GM12878 (cell line): Measurements from ENCODE around the gene IL17RE. TPM values are rescaled to one million over a fixed set of nuclear protein-coding genes. Genes with fewer than 3 reads are reported as not detected.

ENCODE experiments used
- ASH2L ChIP-seq: fragments of 300-600, 200-600 bp; sonication (generic); IDR thresholded peaks from 2 replicates; pipeline ENCODE4 v1.6.1; 2017; ENCODE audit warnings: low read depth, mild to moderate bottlenecking, borderline replicate concordance
- BACH1 ChIP-seq: fragments of 450-650 bp; IDR thresholded peaks from 2 replicates; pipeline ENCODE4 v1.6.1; 2017; ENCODE audit warnings: mild to moderate bottlenecking, borderline replicate concordance
- BCL11A ChIP-seq: IDR thresholded peaks from 2 replicates; pipeline ENCODE4 v1.6.1; 2011; ENCODE audit warnings: low read depth, low read length
- CEBPB ChIP-seq, 2 experiments: fragments of 150-350 bp in 1 of 2; IDR thresholded peaks; 2 replicates each; pipeline ENCODE4 v1.6.1; 2012 to 2014; ENCODE audit warnings: low read depth in 2 of 2, low read length in 2 of 2, borderline replicate concordance in 1 of 2, inconsistent platforms in 1 of 2
- CREM ChIP-seq: IDR thresholded peaks from 2 replicates; pipeline ENCODE4 v1.6.1; 2014; ENCODE audit warnings: antibody characterized with exemption, low read depth
- DPF2 ChIP-seq: fragments of 450-650 bp; IDR thresholded peaks from 2 replicates; pipeline ENCODE4 v1.6.1; 2017; ENCODE audit warnings: mild to moderate bottlenecking
- GATAD2B ChIP-seq: fragments of 450-650 bp; conservative IDR thresholded peaks from 2 replicates; pipeline ENCODE4 v1.6.1; 2017; ENCODE audit warnings: low read depth, mild to moderate bottlenecking, moderate library complexity
- HCFC1 ChIP-seq: fragments of 150-350 bp; IDR thresholded peaks from 2 replicates; pipeline ENCODE4 v1.6.1; 2014; ENCODE audit warnings: low read length
- LARP7 ChIP-seq: fragments of 450-650 bp; IDR thresholded peaks from 2 replicates; pipeline ENCODE4 v1.6.1; 2017; ENCODE audit warnings: mild to moderate bottlenecking
- POLR2AphosphoS2 ChIP-seq: IDR thresholded peaks from 2 replicates; pipeline ENCODE4 v1.6.1; 2011; ENCODE audit warnings: low read depth, mild to moderate bottlenecking, low read length, improper control_type of control experiment, moderate library complexity
- POU2F2 ChIP-seq: IDR thresholded peaks from 3 replicates; pipeline ENCODE4 v1.6.1; 2011; ENCODE audit warnings: low read depth, mild to moderate bottlenecking, low read length, borderline replicate concordance
- RUNX3 ChIP-seq: IDR thresholded peaks from 2 replicates; pipeline ENCODE4 v1.6.1; 2012; ENCODE audit warnings: low read length, inconsistent platforms
- SMARCA5 ChIP-seq: fragments of 450-650 bp; IDR thresholded peaks from 2 replicates; pipeline ENCODE4 v1.6.1; 2017; ENCODE audit warnings: mild to moderate bottlenecking
- SREBF1 ChIP-seq: IDR thresholded peaks from 2 replicates; pipeline ENCODE4 v1.6.1; 2012; ENCODE audit warnings: mild to moderate bottlenecking, low read length
- SRF ChIP-seq, 2 experiments: IDR thresholded peaks; 2 replicates each; pipeline ENCODE4 v1.6.1; 2011; ENCODE audit warnings: low read depth in 2 of 2, low read length in 2 of 2, mild to moderate bottlenecking in 1 of 2, moderate library complexity in 1 of 2
- STAT1 ChIP-seq: fragments of 450-650 bp; conservative IDR thresholded peaks from 2 replicates; pipeline ENCODE4 v1.6.1; 2014; ENCODE audit warnings: antibody characterized with exemption, mild to moderate bottlenecking
- YY1 ChIP-seq: IDR thresholded peaks from 2 replicates; pipeline ENCODE4 v1.6.1; 2011; ENCODE audit warnings: low read depth, mild to moderate bottlenecking, low read length
- polyA plus RNA-seq, 11 experiments: library from polyadenylated mRNA; depleted of rRNA in 4 of 11; unstranded in 6 of 11; stranded (reverse) in 5 of 11; fragments of >200 nt; fragmentation: Nextera tagmentation in 4 of 11; fragmentation: Illumina TruSeq in 1 of 11; extraction: Ambion mirVana in 4 of 11; extraction: Trizol in 1 of 11; gene quantifications; 1 replicate in 1 of 11; 2 replicates in 10 of 11; pipeline versions ENCODE4 v1.2.1 to v1.2.3, GENCODE V29; 2011 to 2016; ENCODE audit warnings: inconsistent platforms in 2 of 11, missing spikeins in 2 of 11, low read depth in 1 of 11
- total RNA-seq, 4 experiments: library from RNA; depleted of rRNA in 3 of 4; stranded (reverse); fragments of >200 nt in 3 of 4; fragmentation: Illumina TruSeq in 1 of 4; extraction: Trizol in 1 of 4; gene quantifications; 2 replicates each; pipeline versions ENCODE4 v1.2.1 to v1.2.3, GENCODE V29; 2013 to 2021
- TF ChIP-seq, protein P1 (sequence below): IDR thresholded peaks from 2 replicates; pipeline ENCODE4 v1.6.1; 2011; ENCODE audit warnings: borderline replicate concordance, low read depth, mild to moderate bottlenecking, moderate library complexity, mixed read lengths, low read length; ENCODE audit not compliant: insufficient read depth; ENCODE audit errors: extremely low read length
- TF ChIP-seq, protein P2 (sequence below): IDR thresholded peaks from 2 replicates; pipeline ENCODE4 v1.6.1; 2011; ENCODE audit warnings: mild to moderate bottlenecking, low read depth, low read length, moderate library complexity; ENCODE audit not compliant: insufficient replicate concordance
- TF ChIP-seq, protein P3 (sequence below): IDR thresholded peaks from 2 replicates; pipeline ENCODE4 v1.6.1; 2012; ENCODE audit warnings: low read depth, low read length, improper control_type of control experiment
- TF ChIP-seq, protein P4 (sequence below): fragments of 450-650 bp; formaldehyde crosslinking; IDR thresholded peaks from 2 replicates; pipeline ENCODE4 v1.4.0; 2020; ENCODE audit warnings: mild to moderate bottlenecking, moderate library complexity
- TF ChIP-seq, protein P5 (sequence below): fragments of 450-650 bp; IDR thresholded peaks from 2 replicates; pipeline ENCODE4 v1.6.1; 2017; ENCODE audit warnings: borderline replicate concordance

IL17RE gene
- total and polyA plus RNA-seq, 10 of the 15 experiments (the other 5 are each of a cell fraction or from before 2014, with no cell fraction given), result 0.04 to 0.51 (median 0.12) TPM; not detected in 2

DNA sequence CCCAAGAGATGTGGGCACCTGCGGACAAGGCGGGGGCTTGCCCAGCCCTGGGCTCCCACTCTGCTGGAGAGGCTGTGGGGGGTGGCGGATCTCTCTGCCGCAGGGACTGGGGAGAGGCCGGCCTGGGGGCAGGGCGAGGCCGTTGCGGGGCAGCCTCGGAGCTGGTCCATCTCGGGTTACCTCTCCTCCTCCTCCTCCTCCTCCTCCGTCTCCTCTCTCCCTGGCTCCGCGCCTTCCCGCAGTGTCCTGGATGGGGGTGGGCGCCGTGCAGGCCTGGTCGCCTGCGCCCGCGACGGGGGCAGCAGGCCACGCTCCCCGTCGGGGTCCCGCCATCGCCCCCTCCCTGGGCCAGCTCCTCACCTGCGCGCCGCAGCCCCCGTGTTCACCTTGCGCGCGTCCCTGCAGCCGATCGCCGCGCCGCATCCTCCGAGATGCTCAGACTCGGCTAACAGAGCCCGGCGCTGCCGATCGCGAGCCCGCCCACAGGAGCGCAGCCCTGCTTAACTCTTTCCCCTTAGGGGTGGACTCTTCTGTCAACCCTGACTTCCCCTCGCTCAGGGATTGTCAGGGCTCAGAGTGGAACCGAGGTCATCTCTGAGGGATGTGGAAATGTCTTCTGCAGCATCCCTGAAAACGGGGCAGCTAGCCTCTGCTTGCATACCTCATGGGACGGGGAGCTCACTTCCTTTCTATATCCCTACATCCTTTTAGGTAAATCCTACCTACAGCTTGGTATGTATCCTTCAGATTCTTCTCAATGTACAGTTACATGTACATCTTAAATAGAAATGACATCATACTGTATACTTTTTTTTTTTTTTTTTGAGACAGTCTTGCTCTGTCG lies 49.5 kb downstream of the IL17RE start, which contains the start of gene PRRT3 (continued):
- TF ChIP-seq, protein P1, sequence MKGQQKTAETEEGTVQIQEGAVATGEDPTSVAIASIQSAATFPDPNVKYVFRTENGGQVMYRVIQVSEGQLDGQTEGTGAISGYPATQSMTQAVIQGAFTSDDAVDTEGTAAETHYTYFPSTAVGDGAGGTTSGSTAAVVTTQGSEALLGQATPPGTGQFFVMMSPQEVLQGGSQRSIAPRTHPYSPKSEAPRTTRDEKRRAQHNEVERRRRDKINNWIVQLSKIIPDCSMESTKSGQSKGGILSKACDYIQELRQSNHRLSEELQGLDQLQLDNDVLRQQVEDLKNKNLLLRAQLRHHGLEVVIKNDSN, result no peak
- TF ChIP-seq SRF (IDR thresholded peaks at IDR 0.05; ENCODE audit: low read depth in 2 of 2, low read length in 2 of 2), result peak; percentile 83 to 98
- TF ChIP-seq, protein P2, sequence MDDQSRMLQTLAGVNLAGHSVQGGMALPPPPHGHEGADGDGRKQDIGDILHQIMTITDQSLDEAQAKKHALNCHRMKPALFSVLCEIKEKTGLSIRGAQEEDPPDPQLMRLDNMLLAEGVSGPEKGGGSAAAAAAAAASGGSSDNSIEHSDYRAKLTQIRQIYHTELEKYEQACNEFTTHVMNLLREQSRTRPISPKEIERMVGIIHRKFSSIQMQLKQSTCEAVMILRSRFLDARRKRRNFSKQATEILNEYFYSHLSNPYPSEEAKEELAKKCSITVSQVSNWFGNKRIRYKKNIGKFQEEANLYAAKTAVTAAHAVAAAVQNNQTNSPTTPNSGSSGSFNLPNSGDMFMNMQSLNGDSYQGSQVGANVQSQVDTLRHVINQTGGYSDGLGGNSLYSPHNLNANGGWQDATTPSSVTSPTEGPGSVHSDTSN, result no peak
- TF ChIP-seq HCFC1, result peak; percentile 43; the same call in 1 of the 2 replicates
- TF ChIP-seq LARP7, result peak; percentile 82; the same call in 1 of the 2 replicates
- TF ChIP-seq BACH1, result peak; percentile 65; the same call in 1 of the 2 replicates
- 0 out of 2 replicates have a peak, but pooled peaks have one; percentile 37 for TF ChIP-seq CREM
- TF ChIP-seq POU2F2, result peak; percentile 7; the same call in 1 of the 3 replicates
- TF ChIP-seq GATAD2B, result 0 out of 2 replicates have a peak, but pooled peaks have one; percentile 72
- TF ChIP-seq, protein P3, sequence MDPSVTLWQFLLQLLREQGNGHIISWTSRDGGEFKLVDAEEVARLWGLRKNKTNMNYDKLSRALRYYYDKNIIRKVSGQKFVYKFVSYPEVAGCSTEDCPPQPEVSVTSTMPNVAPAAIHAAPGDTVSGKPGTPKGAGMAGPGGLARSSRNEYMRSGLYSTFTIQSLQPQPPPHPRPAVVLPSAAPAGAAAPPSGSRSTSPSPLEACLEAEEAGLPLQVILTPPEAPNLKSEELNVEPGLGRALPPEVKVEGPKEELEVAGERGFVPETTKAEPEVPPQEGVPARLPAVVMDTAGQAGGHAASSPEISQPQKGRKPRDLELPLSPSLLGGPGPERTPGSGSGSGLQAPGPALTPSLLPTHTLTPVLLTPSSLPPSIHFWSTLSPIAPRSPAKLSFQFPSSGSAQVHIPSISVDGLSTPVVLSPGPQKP, result no peak
- TF ChIP-seq RUNX3, result peak; percentile 14
- TF ChIP-seq, protein P4, sequence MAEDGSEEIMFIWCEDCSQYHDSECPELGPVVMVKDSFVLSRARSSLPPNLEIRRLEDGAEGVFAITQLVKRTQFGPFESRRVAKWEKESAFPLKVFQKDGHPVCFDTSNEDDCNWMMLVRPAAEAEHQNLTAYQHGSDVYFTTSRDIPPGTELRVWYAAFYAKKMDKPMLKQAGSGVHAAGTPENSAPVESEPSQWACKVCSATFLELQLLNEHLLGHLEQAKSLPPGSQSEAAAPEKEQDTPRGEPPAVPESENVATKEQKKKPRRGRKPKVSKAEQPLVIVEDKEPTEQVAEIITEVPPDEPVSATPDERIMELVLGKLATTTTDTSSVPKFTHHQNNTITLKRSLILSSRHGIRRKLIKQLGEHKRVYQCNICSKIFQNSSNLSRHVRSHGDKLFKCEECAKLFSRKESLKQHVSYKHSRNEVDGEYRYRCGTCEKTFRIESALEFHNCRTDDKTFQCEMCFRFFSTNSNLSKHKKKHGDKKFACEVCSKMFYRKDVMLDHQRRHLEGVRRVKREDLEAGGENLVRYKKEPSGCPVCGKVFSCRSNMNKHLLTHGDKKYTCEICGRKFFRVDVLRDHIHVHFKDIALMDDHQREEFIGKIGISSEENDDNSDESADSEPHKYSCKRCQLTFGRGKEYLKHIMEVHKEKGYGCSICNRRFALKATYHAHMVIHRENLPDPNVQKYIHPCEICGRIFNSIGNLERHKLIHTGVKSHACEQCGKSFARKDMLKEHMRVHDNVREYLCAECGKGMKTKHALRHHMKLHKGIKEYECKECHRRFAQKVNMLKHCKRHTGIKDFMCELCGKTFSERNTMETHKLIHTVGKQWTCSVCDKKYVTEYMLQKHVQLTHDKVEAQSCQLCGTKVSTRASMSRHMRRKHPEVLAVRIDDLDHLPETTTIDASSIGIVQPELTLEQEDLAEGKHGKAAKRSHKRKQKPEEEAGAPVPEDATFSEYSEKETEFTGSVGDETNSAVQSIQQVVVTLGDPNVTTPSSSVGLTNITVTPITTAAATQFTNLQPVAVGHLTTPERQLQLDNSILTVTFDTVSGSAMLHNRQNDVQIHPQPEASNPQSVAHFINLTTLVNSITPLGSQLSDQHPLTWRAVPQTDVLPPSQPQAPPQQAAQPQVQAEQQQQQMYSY (CRISPR knock-in tag), result no peak
- TF ChIP-seq STAT1, result peak; percentile 20; the same call in 1 of the 2 replicates
- peak; percentile 42; the same call in 1 of the 2 replicates for TF ChIP-seq DPF2
- TF ChIP-seq ASH2L, result no peak
- no peak for TF ChIP-seq BCL11A
- peak; percentile 76 for TF ChIP-seq YY1
- TF ChIP-seq SREBF1, result no peak
- TF ChIP-seq, protein P5, sequence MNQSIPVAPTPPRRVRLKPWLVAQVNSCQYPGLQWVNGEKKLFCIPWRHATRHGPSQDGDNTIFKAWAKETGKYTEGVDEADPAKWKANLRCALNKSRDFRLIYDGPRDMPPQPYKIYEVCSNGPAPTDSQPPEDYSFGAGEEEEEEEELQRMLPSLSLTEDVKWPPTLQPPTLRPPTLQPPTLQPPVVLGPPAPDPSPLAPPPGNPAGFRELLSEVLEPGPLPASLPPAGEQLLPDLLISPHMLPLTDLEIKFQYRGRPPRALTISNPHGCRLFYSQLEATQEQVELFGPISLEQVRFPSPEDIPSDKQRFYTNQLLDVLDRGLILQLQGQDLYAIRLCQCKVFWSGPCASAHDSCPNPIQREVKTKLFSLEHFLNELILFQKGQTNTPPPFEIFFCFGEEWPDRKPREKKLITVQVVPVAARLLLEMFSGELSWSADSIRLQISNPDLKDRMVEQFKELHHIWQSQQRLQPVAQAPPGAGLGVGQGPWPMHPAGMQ, result no peak
- TF ChIP-seq POLR2AphosphoS2, result peak; percentile 82
- peak; percentile 96 for TF ChIP-seq SMARCA5
- no peak for TF ChIP-seq CEBPB (IDR thresholded peaks at IDR 0.05; ENCODE audit: borderline replicate concordance in 1 of 2, low read depth in 2 of 2, low read length in 2 of 2)
